ENCODE results near the gene TMEM151A. TPM values are rescaled to one million over a fixed set of nuclear protein-coding genes. Genes with fewer than 3 reads are reported as not detected.

Gene TMEM151A
- total RNA-seq, 1 experiment from 2014 or later: not detected

DNA sequence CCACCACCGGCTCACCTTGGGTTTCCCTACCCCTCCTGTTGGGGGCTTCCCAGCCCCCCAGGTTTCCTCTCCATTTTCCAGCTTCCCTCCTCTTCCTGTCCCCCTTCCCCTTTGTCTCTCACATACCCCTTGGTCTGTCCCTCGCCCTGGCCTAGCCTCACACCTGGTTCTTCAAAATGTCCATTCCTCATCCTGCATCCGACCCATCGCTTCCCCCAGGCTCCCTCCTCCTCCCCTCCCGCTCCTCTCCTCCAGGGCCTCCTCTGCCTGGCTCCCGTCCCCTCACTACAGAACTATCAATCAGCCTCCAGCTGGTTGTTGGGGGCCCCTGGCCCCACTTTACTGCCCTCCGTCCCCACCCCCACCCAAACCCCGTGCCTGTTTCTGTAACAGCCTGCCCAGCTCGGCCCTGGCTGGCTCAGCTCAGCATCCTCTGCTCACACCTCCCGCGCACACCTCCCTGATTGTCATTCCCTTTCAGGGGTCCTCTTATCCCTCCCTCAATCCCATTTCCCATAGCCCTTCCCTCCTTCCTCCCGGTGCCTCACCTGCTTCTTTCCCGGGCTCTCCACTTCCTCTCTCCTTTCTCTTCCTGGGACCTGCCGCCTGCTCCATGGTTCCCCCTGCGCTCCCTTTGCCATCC is 12.5 kb upstream of the TMEM151A start:
- no peaks in the 10 kb centered on the region for H3K79me2 ChIP-seq (ENCODE audit: low read length)
- H3K9ac ChIP-seq (ENCODE audit: low read length): no peak overlapping the region
- H3K4me1 ChIP-seq (ENCODE audit: insufficient read depth, low read length): peaks cover 9% of the 10 kb centered on the region; the same call in 1 of the 2 replicates
- ATAC-seq (no peak), DNase-seq (no peak)
- BruUV-seq (replicated peaks): no TSS peak
- ChIA-PET CTCF (no interaction called here), POLR2A (ENCODE audit: unreplicated experiment) (interaction anchor here (0.6 kb wide), 1 partner anchor 9 kb away, joined by 13 read pairs; no protein-coding TSS in a partner anchor)
- H4K20me1 ChIP-seq (ENCODE audit: low read length): no peaks in the 10 kb centered on the region
- no peak overlapping the region for H3K27ac ChIP-seq (ENCODE audit: low read length)
- no peak overlapping the region for H3K4me3 ChIP-seq (ENCODE audit: low read length)
- H3K9me2 ChIP-seq (replicated peaks; ENCODE audit: low read length): no peaks in the 10 kb centered on the region
- intact Hi-C loops (cut with micrococcal nuclease): no loop called here
- no peak overlapping the region for H3K4me2 ChIP-seq (ENCODE audit: low read length)
- no peaks in the 10 kb centered on the region for H3K9me3 ChIP-seq (ENCODE audit: low read length)
- no peaks in the 10 kb centered on the region for H3F3A ChIP-seq (ENCODE audit: low read length, unreplicated experiment)
- no peaks in the 10 kb centered on the region for H3K27me3 ChIP-seq (ENCODE audit: low read length)
- no peak overlapping the region for H2AFZ ChIP-seq (ENCODE audit: low read length)
- H3K36me3 ChIP-seq (ENCODE audit: low read depth, low read length): peaks cover 14% of the 10 kb centered on the region; the same call in 1 of the 2 replicates
- no peak for TF ChIP-seq EZH2phosphoT487 (IDR thresholded peaks at IDR 0.05; ENCODE audit: borderline replicate concordance, low read length)
- TF ChIP-seq EZH2 (IDR thresholded peaks at IDR 0.05; ENCODE audit: low read length, unreplicated experiment): no peak

DNA sequence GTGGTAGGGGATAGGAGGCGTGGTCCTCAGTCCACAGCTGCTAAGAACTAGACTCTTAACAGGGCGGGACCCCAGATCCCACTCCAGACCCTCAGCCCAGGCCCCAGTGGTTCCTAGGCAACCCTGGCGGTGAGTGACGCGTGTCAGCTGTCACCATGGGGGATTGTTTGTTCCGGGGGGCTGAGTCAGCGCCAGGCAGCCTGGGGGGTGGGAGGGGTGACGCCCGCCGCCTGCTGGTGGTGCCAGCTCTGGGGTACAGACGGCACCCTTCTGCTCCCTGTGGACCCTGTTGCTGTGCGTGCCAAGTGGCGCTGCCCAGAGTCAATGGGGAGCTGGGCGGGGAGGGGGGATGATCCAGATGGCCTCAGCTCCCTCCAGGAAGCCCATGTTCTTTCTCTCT is 11.3 kb upstream of the TMEM151A start:
- intact Hi-C loops (cut with micrococcal nuclease): no loop called here
- Histone ChIP-seq H2AFZ (ENCODE audit: low read length) (no peak overlapping the region), H3K4me1 (ENCODE audit: insufficient read depth, low read length) (peaks cover 9% of the 10 kb centered on the region; the same call in 1 of the 2 replicates), H3F3A (ENCODE audit: low read length, unreplicated experiment) (no peaks in the 10 kb centered on the region), H3K27ac (ENCODE audit: low read length) (no peak overlapping the region), H3K79me2 (ENCODE audit: low read length) (no peaks in the 10 kb centered on the region), H3K9me3 (ENCODE audit: low read length) (no peaks in the 10 kb centered on the region), H4K20me1 (ENCODE audit: low read length) (no peaks in the 10 kb centered on the region), H3K27me3 (ENCODE audit: low read length) (no peaks in the 10 kb centered on the region), H3K9me2 (replicated peaks; ENCODE audit: low read length) (no peaks in the 10 kb centered on the region), H3K9ac (ENCODE audit: low read length) (no peak overlapping the region), H3K4me2 (ENCODE audit: low read length) (no peak overlapping the region), H3K4me3 (ENCODE audit: low read length) (no peak overlapping the region), H3K36me3 (ENCODE audit: low read depth, low read length) (peaks cover 9% of the 10 kb centered on the region; the same call in 1 of the 2 replicates)
- DNase-seq (peak; percentile 28), ATAC-seq (no peak)
- no TSS peak for BruUV-seq (replicated peaks)
- ChIA-PET POLR2A (ENCODE audit: unreplicated experiment) (interaction anchor here (0.6 kb wide), 1 partner anchor 87 kb away, joined by 4 read pairs; no protein-coding TSS in a partner anchor), CTCF (no interaction called here)
- TF ChIP-seq EZH2phosphoT487 (IDR thresholded peaks at IDR 0.05; ENCODE audit: borderline replicate concordance, low read length): no peak
- no peak for TF ChIP-seq EZH2 (IDR thresholded peaks at IDR 0.05; ENCODE audit: low read length, unreplicated experiment)
- peak; percentile 24; the same call in 1 of the 2 replicates for TF ChIP-seq CTCF (conservative IDR thresholded peaks at IDR 0.05; ENCODE audit: low read depth, low read length)

DNA sequence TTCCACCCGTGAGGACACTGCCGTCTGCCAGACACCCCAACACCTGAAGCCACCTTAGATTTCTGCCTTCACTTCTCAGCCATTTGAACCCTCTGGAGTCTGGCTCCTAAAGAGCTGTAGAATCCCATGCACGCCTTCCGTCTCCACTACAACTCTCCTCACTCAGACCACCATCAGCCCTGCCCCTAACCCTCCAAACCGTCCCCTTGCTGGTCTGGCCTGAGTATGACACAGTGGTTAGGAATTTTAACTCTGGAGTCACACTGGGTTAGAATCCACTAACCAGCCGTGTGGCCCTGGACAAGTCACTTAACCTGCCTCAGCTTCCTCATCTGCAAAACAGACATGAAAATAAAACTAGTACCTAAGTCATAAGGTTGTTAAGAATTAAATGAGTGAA is 10.7 kb upstream of the TMEM151A start:
- no peaks in the 10 kb centered on the region for H4K20me1 ChIP-seq (ENCODE audit: low read length)
- H3K36me3 ChIP-seq (ENCODE audit: low read depth, low read length): peaks cover 4% of the 10 kb centered on the region; the same call in 1 of the 2 replicates
- TF ChIP-seq EZH2 (IDR thresholded peaks at IDR 0.05; ENCODE audit: low read length, unreplicated experiment) (no peak), CTCF (conservative IDR thresholded peaks at IDR 0.05; ENCODE audit: low read depth, low read length) (no peak), EZH2phosphoT487 (IDR thresholded peaks at IDR 0.05; ENCODE audit: borderline replicate concordance, low read length) (no peak)
- CTCF ChIA-PET: no interaction called here
- H3K4me1 ChIP-seq (ENCODE audit: insufficient read depth, low read length): peaks cover 9% of the 10 kb centered on the region; the same call in 1 of the 2 replicates
- no peaks in the 10 kb centered on the region for H3K27me3 ChIP-seq (ENCODE audit: low read length)
- no peaks in the 10 kb centered on the region for H3K9me3 ChIP-seq (ENCODE audit: low read length)
- no peaks in the 10 kb centered on the region for H3F3A ChIP-seq (ENCODE audit: low read length, unreplicated experiment)
- no TSS peak for BruUV-seq (replicated peaks)
- no peaks in the 10 kb centered on the region; the same call in 1 of the 2 replicates for H3K79me2 ChIP-seq (ENCODE audit: low read length)
- H3K4me2 ChIP-seq (ENCODE audit: low read length): no peak overlapping the region
- POLR2A ChIA-PET (ENCODE audit: unreplicated experiment): interaction anchor here (0.7 kb wide), 1 partner anchor 9 kb away, joined by 4 read pairs; no protein-coding TSS in a partner anchor
- intact Hi-C loops (cut with micrococcal nuclease): no loop called here
- H3K27ac ChIP-seq (ENCODE audit: low read length): no peak overlapping the region
- no peaks in the 10 kb centered on the region for H3K9me2 ChIP-seq (replicated peaks; ENCODE audit: low read length)
- no peak overlapping the region for H2AFZ ChIP-seq (ENCODE audit: low read length)
- ATAC-seq (no peak), DNase-seq (peak; percentile 37)
- H3K4me3 ChIP-seq (ENCODE audit: low read length): no peak overlapping the region
- no peak overlapping the region for H3K9ac ChIP-seq (ENCODE audit: low read length)

Measured in PC-3 (cell line).